IPS-18c (cell line): ENCODE results near the gene CACNA1D.

ENCODE experiments used
- H3K4me3 ChIP-seq: 2 replicates; pipeline ENCODE4 v1.7.0; 2013; ENCODE audit warnings: low read depth, mild to moderate bottlenecking, low read length, moderate library complexity; ENCODE audit not compliant: insufficient read depth
- H3K9me3 ChIP-seq: one replicate; pipeline ENCODE4 v1.6.1; 2013; ENCODE audit warnings: mild to moderate bottlenecking, low read length, moderate library complexity; ENCODE audit not compliant: control insufficient read depth, insufficient read depth

The CACNA1D gene

GRCh38 chr3:53489787-53490458, 4.5 kb upstream of the CACNA1D start:
- H3K9me3 ChIP-seq, result no peaks in the 10 kb centered on the region
- H3K4me3 ChIP-seq, result no peak overlapping the region

- H3K4me3 ChIP-seq, result no peak overlapping the region
- no peaks in the 10 kb centered on the region for H3K9me3 ChIP-seq
Observed at GRCh38 chr3:53490459-53490968, 3.9 kb upstream of the CACNA1D start.

- Histone ChIP-seq H3K4me3 (no peak overlapping the region), H3K9me3 (no peaks in the 10 kb centered on the region)
Observed at GRCh38 chr3:53491276-53491675, 3.1 kb upstream of the CACNA1D start.

- Histone ChIP-seq H3K9me3 (no peaks in the 10 kb centered on the region), H3K4me3 (peak overlapping the region; percentile 59; the same call in 1 of the 2 replicates)
Observed at GRCh38 chr3:53493595-53493962, 832 bp upstream of the CACNA1D start.

- Histone ChIP-seq H3K9me3 (no peaks in the 10 kb centered on the region), H3K4me3 (peak overlapping the region; percentile 56)
Observed at GRCh38 chr3:53495146-53495519, 722 bp downstream of the CACNA1D start.

- H3K9me3 ChIP-seq, result no peaks in the 10 kb centered on the region
- H3K4me3 ChIP-seq, result peak overlapping the region; percentile 56
Observed at GRCh38 chr3:53495520-53496391, 1.3 kb downstream of the CACNA1D start.

- H3K9me3 ChIP-seq, result no peaks in the 10 kb centered on the region
- H3K4me3 ChIP-seq, result no peak overlapping the region
Observed at GRCh38 chr3:53496392-53496670, 1.9 kb downstream of the CACNA1D start.

GRCh38 chr3:53496984-53497383, 2.6 kb downstream of the CACNA1D start:
- Histone ChIP-seq H3K9me3 (no peaks in the 10 kb centered on the region), H3K4me3 (no peak overlapping the region)

GRCh38 chr3:53498806-53499641, 4.6 kb downstream of the CACNA1D start:
- no peaks in the 10 kb centered on the region for H3K9me3 ChIP-seq
- no peak overlapping the region for H3K4me3 ChIP-seq

GRCh38 chr3:53500165-53500777, 5.9 kb downstream of the CACNA1D start:
- H3K9me3 ChIP-seq, result no peaks in the 10 kb centered on the region
- no peak overlapping the region for H3K4me3 ChIP-seq

- no peak overlapping the region for H3K4me3 ChIP-seq
- H3K9me3 ChIP-seq, result no peaks in the 10 kb centered on the region
Observed at GRCh38 chr3:53501178-53501577, 6.8 kb downstream of the CACNA1D start.

GRCh38 chr3:53502737-53503136, 8.3 kb downstream of the CACNA1D start:
- no peaks in the 10 kb centered on the region for H3K9me3 ChIP-seq
- H3K4me3 ChIP-seq, result no peak overlapping the region

GRCh38 chr3:53503195-53503594, 8.8 kb downstream of the CACNA1D start:
- Histone ChIP-seq H3K4me3 (no peak overlapping the region), H3K9me3 (no peaks in the 10 kb centered on the region)

- Histone ChIP-seq H3K9me3 (no peaks in the 10 kb centered on the region), H3K4me3 (no peak overlapping the region)
Observed at GRCh38 chr3:53506110-53506762, 11.8 kb downstream of the CACNA1D start.

GRCh38 chr3:53506763-53507145, 12.3 kb downstream of the CACNA1D start:
- no peak overlapping the region for H3K4me3 ChIP-seq

GRCh38 chr3:53509494-53509893, 15.1 kb downstream of the CACNA1D start:
- Histone ChIP-seq H3K9me3 (no peaks in the 10 kb centered on the region), H3K4me3 (no peak overlapping the region)

More at GRCh38 chr3:53506763-53507145, 12.3 kb downstream of the CACNA1D start:
- no peaks in the 10 kb centered on the region for H3K9me3 ChIP-seq

GRCh38 chr3:53510508-53510907, 16.1 kb downstream of the CACNA1D start:
- H3K4me3 ChIP-seq, result no peak overlapping the region
- H3K9me3 ChIP-seq, result no peaks in the 10 kb centered on the region
